ENCODE results near the gene TIMELESS.

DNA sequence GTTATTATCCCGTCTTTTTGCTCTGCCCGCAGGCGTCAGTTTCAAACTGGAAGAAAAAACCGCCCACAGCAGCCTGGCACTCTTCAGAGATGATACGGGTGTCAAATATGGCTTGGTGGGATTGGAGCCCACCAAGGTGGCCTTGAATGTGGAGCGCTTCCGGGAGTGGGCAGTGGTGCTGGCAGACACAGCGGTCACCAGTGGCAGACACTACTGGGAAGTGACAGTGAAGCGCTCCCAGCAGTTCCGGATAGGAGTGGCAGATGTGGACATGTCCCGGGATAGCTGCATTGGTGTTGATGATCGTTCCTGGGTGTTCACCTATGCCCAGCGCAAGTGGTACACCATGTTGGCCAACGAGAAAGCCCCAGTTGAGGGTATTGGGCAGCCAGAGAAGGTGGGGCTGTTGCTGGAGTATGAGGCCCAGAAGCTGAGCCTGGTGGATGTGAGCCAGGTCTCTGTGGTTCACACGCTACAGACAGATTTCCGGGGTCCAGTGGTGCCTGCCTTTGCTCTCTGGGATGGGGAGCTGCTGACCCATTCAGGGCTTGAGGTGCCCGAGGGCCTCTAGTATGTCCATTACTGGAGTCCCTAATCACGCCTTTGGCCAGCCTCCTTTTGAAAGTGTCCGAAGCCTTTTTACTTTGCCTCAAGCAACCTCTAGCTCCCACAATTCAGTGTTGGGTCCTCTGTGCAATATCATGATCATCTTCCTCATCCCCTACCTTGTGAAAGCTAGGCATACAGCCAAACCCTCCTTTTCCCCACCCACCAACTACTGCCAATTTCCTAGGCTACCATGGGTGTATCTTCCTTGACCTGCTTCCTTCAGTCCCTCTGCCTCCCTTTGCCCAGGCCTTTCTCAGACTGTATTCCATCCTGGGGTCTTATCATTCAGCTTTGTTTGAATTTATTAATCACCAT, 20.0 kb upstream of the TIMELESS start:
- TF ChIP-seq, protein P1, sequence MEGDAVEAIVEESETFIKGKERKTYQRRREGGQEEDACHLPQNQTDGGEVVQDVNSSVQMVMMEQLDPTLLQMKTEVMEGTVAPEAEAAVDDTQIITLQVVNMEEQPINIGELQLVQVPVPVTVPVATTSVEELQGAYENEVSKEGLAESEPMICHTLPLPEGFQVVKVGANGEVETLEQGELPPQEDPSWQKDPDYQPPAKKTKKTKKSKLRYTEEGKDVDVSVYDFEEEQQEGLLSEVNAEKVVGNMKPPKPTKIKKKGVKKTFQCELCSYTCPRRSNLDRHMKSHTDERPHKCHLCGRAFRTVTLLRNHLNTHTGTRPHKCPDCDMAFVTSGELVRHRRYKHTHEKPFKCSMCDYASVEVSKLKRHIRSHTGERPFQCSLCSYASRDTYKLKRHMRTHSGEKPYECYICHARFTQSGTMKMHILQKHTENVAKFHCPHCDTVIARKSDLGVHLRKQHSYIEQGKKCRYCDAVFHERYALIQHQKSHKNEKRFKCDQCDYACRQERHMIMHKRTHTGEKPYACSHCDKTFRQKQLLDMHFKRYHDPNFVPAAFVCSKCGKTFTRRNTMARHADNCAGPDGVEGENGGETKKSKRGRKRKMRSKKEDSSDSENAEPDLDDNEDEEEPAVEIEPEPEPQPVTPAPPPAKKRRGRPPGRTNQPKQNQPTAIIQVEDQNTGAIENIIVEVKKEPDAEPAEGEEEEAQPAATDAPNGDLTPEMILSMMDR (IDR thresholded peaks at IDR 0.05; ENCODE audit: poor library complexity): no peak
- TF ChIP-seq EZH2 (IDR thresholded peaks at IDR 0.05; ENCODE audit: borderline replicate concordance): no peak
- TF ChIP-seq EZH2phosphoT487 (IDR thresholded peaks at IDR 0.05; ENCODE audit: low read depth, severe bottlenecking, unreplicated experiment): no peak

Data from hepatocyte (in vitro differentiated cells).